Measurements from ENCODE around the gene KBTBD4. TPM values are rescaled to one million over a fixed set of nuclear protein-coding genes. Genes with fewer than 3 reads are reported as not detected.

KBTBD4 gene
- total and polyA plus RNA-seq, 2 of the 8 experiments (the other 6 are each of a cell fraction or from before 2014, with no cell fraction given), result 12.0 to 19.5 TPM

- Histone ChIP-seq H2BK120ac (replicated peaks; ENCODE audit: low read depth, low read length) (peak within 1 kb of the TSS; percentile 59), H3K23me2 (ENCODE audit: low read depth, low read length) (peaks cover 3% of the 10 kb centered on the region; the same call in 1 of the 2 replicates), H3K9me3 (ENCODE audit: insufficient read depth in 2 of 2, low read depth in 1 of 2, low read length in 1 of 2) (no peaks in the 10 kb centered on the region), H3K4ac (replicated peaks; ENCODE audit: insufficient read length, low read depth, low read length) (no peak within 1 kb of the TSS), H2BK5ac (ENCODE audit: low read depth, low read length) (peak within 1 kb of the TSS; percentile 78), H3K27me3 (replicated peaks in 1 of 4; ENCODE audit: control insufficient read depth in 3 of 4, extremely low read depth in 1 of 4, insufficient read depth in 3 of 4, low read length in 3 of 4) (no peaks in the 10 kb centered on the region), H2AK5ac (ENCODE audit: low read depth, low read length) (no peak within 1 kb of the TSS), H4K20me1 (replicated peaks in 1 of 2; ENCODE audit: control insufficient read depth in 1 of 2, insufficient read depth in 2 of 2, low read length in 2 of 2) (peaks cover 0 to 4% of the 10 kb centered on the region in 2 experiments), H3K36me3 (ENCODE audit: control insufficient read depth in 2 of 4, insufficient read depth in 4 of 4, low read length in 3 of 4) (peaks cover 0 to 8% (median 0%) of the 10 kb centered on the region in 4 experiments; a peak in 3 of 8 replicates), H4K91ac (replicated peaks; ENCODE audit: insufficient read length, low read length) (peak within 1 kb of the TSS; percentile 22), H3K27ac (ENCODE audit: low read depth, low read length) (peak within 1 kb of the TSS; percentile 53), H4K8ac (ENCODE audit: extremely low read depth, insufficient read depth, low read length) (peak within 1 kb of the TSS; percentile 84), H2BK20ac (ENCODE audit: low read length) (no peak within 1 kb of the TSS), H3K23ac (ENCODE audit: insufficient read length) (no peak within 1 kb of the TSS), H3K79me2 (ENCODE audit: control insufficient read depth in 1 of 2, insufficient read depth in 2 of 2, low read length in 2 of 2) (peaks cover 0 to 13% of the 10 kb centered on the region in 2 experiments; a peak in 2 of 4 replicates), H3K18ac (ENCODE audit: extremely low read depth, low read length) (peak within 1 kb of the TSS; percentile 97), H3K79me1 (ENCODE audit: low read depth, low read length) (peaks cover 3% of the 10 kb centered on the region; the same call in 1 of the 2 replicates), H3K9ac (replicated peaks in 1 of 4; ENCODE audit: extremely low read depth in 1 of 4, low read depth in 3 of 4, low read length in 3 of 4) (peak within 1 kb of the TSS; percentile 90 to 96 (median 94)), H4K5ac (ENCODE audit: insufficient read length, low read depth, low read length) (peak within 1 kb of the TSS; percentile 67), H2BK15ac (ENCODE audit: low read length) (0 out of 2 replicates have a peak within 1 kb of the TSS, but pooled peaks have one; percentile 46), H3K14ac (ENCODE audit: insufficient read length) (no peak within 1 kb of the TSS), H2BK12ac (ENCODE audit: low read depth, low read length) (0 out of 2 replicates have a peak within 1 kb of the TSS, but pooled peaks have one; percentile 60), H3K56ac (replicated peaks; ENCODE audit: insufficient read length, low read depth, low read length) (peak within 1 kb of the TSS; percentile 40), H3K4me2 (ENCODE audit: insufficient read depth in 1 of 2, low read depth in 2 of 2, low read length in 2 of 2) (peak within 1 kb of the TSS; percentile 60 to 77), H2AFZ (ENCODE audit: low read length) (peak within 1 kb of the TSS; percentile 88), H3K4me1 (replicated peaks in 1 of 4; ENCODE audit: control insufficient read depth in 3 of 4, insufficient read depth in 4 of 4, low read length in 3 of 4) (peaks cover 0 to 3% (median 1%) of the 10 kb centered on the region in 4 experiments; a peak in 1 of 7 replicates), H3K4me3 (ENCODE audit: extremely low read depth in 1 of 4, insufficient read depth in 2 of 4, low read depth in 3 of 4, low read length in 4 of 4) (peak within 1 kb of the TSS; percentile 44 to 96 (median 95))
- CTCF ChIA-PET (ENCODE audit: partially characterized antibody), result interaction anchor here (0.6 to 1.7 kb wide), 5 partner anchors 11 to 76 kb away, joined by 3 to 6 read pairs (median 5); partner anchors contain the start of gene CELF1
- FAIRE-seq, result no peak
- WGBS, 2 experiments (ENCODE audit: extremely low coverage in 1 of 2, insufficient coverage in 1 of 2, insufficient read length in 1 of 2, insufficient replicate concordance in 2 of 2, low coverage in 1 of 2, low lambda C conversion rate in 2 of 2, missing lambda C conversion rate in 1 of 2), result 2% methylated on average over 67 of the region's 86 CpGs; no CpG with 5 or more reads in 1 of the 2 experiments
- POLR2A ChIA-PET (ENCODE audit: partially characterized antibody), result interaction anchor here (0.7 to 6.6 kb wide), 22 partner anchors 9 to 148 kb away, joined by 3 to 83 read pairs (median 5); partner anchors contain the start of genes C1QTNF4, CELF1, FAM180B and KBTBD4
- DNase-seq (ENCODE audit: low read depth in 1 of 2, low spot score in 2 of 2), result peak in 1 of 2 experiments; percentile 86
- 0 out of 2 replicates have a peak, but pooled peaks have one; percentile 12 for TF ChIP-seq BACH1 (IDR thresholded peaks at IDR 0.05; ENCODE audit: low read length)
- TF ChIP-seq YY1 (IDR thresholded peaks at IDR 0.05; ENCODE audit: low read depth, low read length), result peak; percentile 82; the same call in 1 of the 2 replicates
- 0 out of 2 replicates have a peak, but pooled peaks have one; percentile 7 for TF ChIP-seq GABPA (IDR thresholded peaks at IDR 0.05; ENCODE audit: borderline replicate concordance, insufficient read depth, low read length)
- peak; percentile 44 for TF ChIP-seq TAF7 (optimal IDR thresholded peaks at IDR 0.05; ENCODE audit: borderline replicate concordance, low read depth, low read length)
- TF ChIP-seq E2F6 (IDR thresholded peaks at IDR 0.05), result peak; percentile 99
- peak; percentile 9; the same call in 1 of the 2 replicates for TF ChIP-seq USF2 (IDR thresholded peaks at IDR 0.05; ENCODE audit: low read length)
- TF ChIP-seq ZNF274 (IDR thresholded peaks at IDR 0.05; ENCODE audit: borderline replicate concordance, extremely low read depth, low read length), result no peak
- TF ChIP-seq MAX (IDR thresholded peaks at IDR 0.05), result peak; percentile 98
Measured at GRCh38 chr11:47565340-47566148, 13.2 kb downstream of the KBTBD4 start, which contains the start of gene PTPMT1. PTPMT1 (plus strand) TSS chr11:47565599; CDS start chr11:47565623, 24 bp downstream.
